SU-DHL-6 (cell line): ENCODE results near the gene TBC1D1.

Experiments used
- CTCF ChIP-seq: fragments of 200-600 bp; sonication (generic); IDR thresholded peaks from one replicate; pipeline ENCODE4 v1.5.1; 2017; ENCODE audit warnings: antibody characterized with exemption, mild to moderate bottlenecking, low read length, moderate library complexity; ENCODE audit not compliant: insufficient read depth, poor library complexity, severe bottlenecking
- EZH2phosphoT487 ChIP-seq: fragments of 200-600 bp; sonication (generic), shearing (Covaris generic); conservative IDR thresholded peaks from 2 replicates; pipeline ENCODE4 v1.6.1; 2018; ENCODE audit warnings: mild to moderate bottlenecking, antibody characterized with exemption, low read length, moderate library complexity, mixed read lengths

- no peak for TF ChIP-seq CTCF
- TF ChIP-seq EZH2phosphoT487 = no peak
These were observed 275.9 kb downstream of the TBC1D1 start for GRCh38 chr4:38166768-38167167.
